Upper lobe of left lung (tissue), 6 donors: ENCODE measurements around the gene DPYD. TPM values are rescaled to one million over a fixed set of nuclear protein-coding genes. Genes with fewer than 3 reads are reported as not detected.

Experiments used
- ATAC-seq, 2 donors: fragments of 200-7000 bp; cut with Tn5 transposase; one replicate each; pipeline ENCODE4 v1.9.1; 2022; ENCODE audit warnings: mild to moderate bottlenecking in 2 of 2, moderate library complexity in 2 of 2; ENCODE audit not compliant: low FRiP score in 2 of 2
- DNase-seq, 2 donors: peaks; one replicate each; pipeline ENCODE4 v3.0.0-alpha.2; 2019 to 2020
- H3K27ac ChIP-seq, 4 donors: fragments of 200-600 bp; sonication (generic); one replicate each; pipeline ENCODE4 v1.5.1; 2016 to 2019
- H3K27me3 ChIP-seq, 4 donors: fragments of 200-600 bp; sonication (generic); one replicate each; pipeline ENCODE4 v1.5.1; 2017 to 2019
- H3K36me3 ChIP-seq, 4 donors: fragments of 200-600 bp; sonication (generic); one replicate each; pipeline ENCODE4 v1.5.1; 2016 to 2019
- H3K4me1 ChIP-seq, 4 donors: fragments of 200-600 bp; sonication (generic); one replicate each; pipeline ENCODE4 v1.5.1; 2018 to 2019
- H3K4me3 ChIP-seq, 4 donors: fragments of 200-600 bp; sonication (generic); one replicate each; pipeline ENCODE4 v1.5.1; 2017 to 2019; ENCODE audit warnings: mild to moderate bottlenecking in 2 of 4, moderate library complexity in 1 of 4
- H3K9me3 ChIP-seq, 4 donors: fragments of 200-600 bp; sonication (generic); one replicate each; pipeline ENCODE4 v1.5.1; 2018 to 2019
- CTCF ChIP-seq, 6 experiments: fragments of 450-650 bp in 4 of 6; fragments of 200-600 bp in 2 of 6; sonication (generic) in 2 of 6; IDR thresholded peaks; one replicate each; pipeline ENCODE4 v1.5.1; 2016 to 2019; ENCODE audit warnings: antibody characterized with exemption in 6 of 6
- EP300 ChIP-seq, 4 donors: sonication (generic); formaldehyde crosslinking; IDR thresholded peaks; one replicate each; pipeline ENCODE4 v1.5.1; 2017; ENCODE audit warnings: antibody characterized with exemption in 4 of 4, control low read depth in 2 of 4
- POLR2A ChIP-seq, 4 donors: fragments of 450-650 bp; IDR thresholded peaks; one replicate each; pipeline ENCODE4 v1.5.1; 2016 to 2017; ENCODE audit warnings: antibody characterized with exemption in 4 of 4, mild to moderate bottlenecking in 2 of 4
- POLR2AphosphoS5 ChIP-seq, 2 donors: sonication (generic); formaldehyde crosslinking; IDR thresholded peaks; one replicate each; pipeline ENCODE4 v1.5.1; 2017; ENCODE audit warnings: antibody characterized with exemption in 2 of 2
- WGBS, 2 donors: methylation state at CpG; one replicate each; pipeline ENCODE4 v1.1.5; 2017 to 2018; 5-methylcytosine and 5-hydroxymethylcytosine counted together
- total RNA-seq, 6 donors: library from RNA; depleted of rRNA in 4 of 6; stranded (reverse); fragments of >200 nt in 4 of 6; gene quantifications; one replicate each; pipeline versions ENCODE4 v1.1.0 to v1.2.1, GENCODE V29; 2016 to 2021
- donor health status: DM: no; HTN: no; CAD: no; lungs with moderate emphysema.
- donor health status: DM: no; HTN: yes; CAD: no; lungs with severe emphysema.

DPYD gene
- total RNA-seq, 6 donors from 2014 or later: 60.9 to 106 (median 79.7) TPM

- peak in 1 of 2 donors; percentile 87 for ATAC-seq
- TF ChIP-seq CTCF (IDR thresholded peaks at IDR 0.05) (no peak), POLR2AphosphoS5 (IDR thresholded peaks at IDR 0.05) (no peak), EP300 (IDR thresholded peaks at IDR 0.05) (no peak), POLR2A (IDR thresholded peaks at IDR 0.05) (no peak)
- DNase-seq: no peak
- H3K36me3 ChIP-seq: peaks cover 0 to 6% (median 3%) of the 10 kb centered on the region in 4 donors
- no peak overlapping the region for H3K4me3 ChIP-seq
- WGBS, 2 donors: 17 to 24% methylated on average over 4 of the region's 4 CpGs
- peaks cover 10 to 25% (median 15%) of the 10 kb centered on the region in 4 donors for H3K4me1 ChIP-seq
- H3K27ac ChIP-seq: peak overlapping the region; percentile 1 to 53 (median 46)
- peaks cover 0 to 6% (median 0%) of the 10 kb centered on the region in 4 donors for H3K9me3 ChIP-seq
- H3K27me3 ChIP-seq: no peaks in the 10 kb centered on the region
Measured at GRCh38 chr1:97849345-97850340, 71.2 kb downstream of the DPYD start.

GRCh38 chr1:97845805-97846204 is 75.0 kb downstream of the DPYD start:
- 96 to 99% methylated on average over 9 to 10 of the region's 10 CpGs for WGBS, 2 donors
- TF ChIP-seq CTCF (IDR thresholded peaks at IDR 0.05): no peak
- TF ChIP-seq EP300 (IDR thresholded peaks at IDR 0.05): no peak
- TF ChIP-seq POLR2AphosphoS5 (IDR thresholded peaks at IDR 0.05): no peak
- no peak for TF ChIP-seq POLR2A (IDR thresholded peaks at IDR 0.05)
- no peaks in the 10 kb centered on the region for H3K27me3 ChIP-seq
- DNase-seq (peak in 1 of 2 donors; percentile 41), ATAC-seq (no peak)
- H3K27ac ChIP-seq: no peak overlapping the region
- peaks cover 10 to 21% (median 15%) of the 10 kb centered on the region in 4 donors for H3K4me1 ChIP-seq
- H3K36me3 ChIP-seq: peaks cover 0 to 6% (median 4%) of the 10 kb centered on the region in 4 donors
- H3K4me3 ChIP-seq: no peak overlapping the region
- H3K9me3 ChIP-seq: peaks cover 0 to 6% (median 0%) of the 10 kb centered on the region in 4 donors

- Histone ChIP-seq H3K4me3 (no peak overlapping the region), H3K27ac (no peak overlapping the region), H3K4me1 (peaks cover 2 to 13% (median 7%) of the 10 kb centered on the region in 4 donors), H3K27me3 (no peaks in the 10 kb centered on the region), H3K9me3 (peaks cover 0 to 6% (median 0%) of the 10 kb centered on the region in 4 donors), H3K36me3 (peaks cover 0 to 6% (median 4%) of the 10 kb centered on the region in 4 donors)
- 97 to 100% methylated on average over 2 to 5 of the region's 5 CpGs for WGBS, 2 donors
- ATAC-seq (peak in 1 of 2 donors; percentile 53), DNase-seq (peak in 1 of 2 donors; percentile 51)
- TF ChIP-seq POLR2AphosphoS5 (IDR thresholded peaks at IDR 0.05): no peak
- no peak for TF ChIP-seq CTCF (IDR thresholded peaks at IDR 0.05)
- TF ChIP-seq EP300 (IDR thresholded peaks at IDR 0.05): no peak
- no peak for TF ChIP-seq POLR2A (IDR thresholded peaks at IDR 0.05)
Measured at GRCh38 chr1:97844552-97845089, 76.2 kb downstream of the DPYD start.

- TF ChIP-seq EP300 (IDR thresholded peaks at IDR 0.05): no peak
- TF ChIP-seq CTCF (IDR thresholded peaks at IDR 0.05): no peak
- TF ChIP-seq POLR2AphosphoS5 (IDR thresholded peaks at IDR 0.05): no peak
- no peak for TF ChIP-seq POLR2A (IDR thresholded peaks at IDR 0.05)
- no peak overlapping the region for H3K4me3 ChIP-seq
- H3K9me3 ChIP-seq: peaks cover 0 to 6% (median 0%) of the 10 kb centered on the region in 4 donors
- peaks cover 0 to 6% (median 4%) of the 10 kb centered on the region in 4 donors for H3K36me3 ChIP-seq
- H3K27me3 ChIP-seq: no peaks in the 10 kb centered on the region
- no peak for ATAC-seq
- 91 to 97% methylated on average over 1 of the region's 1 CpG for WGBS, 2 donors
- DNase-seq: no peak
- no peaks in the 10 kb centered on the region for H3K4me1 ChIP-seq
- no peak overlapping the region for H3K27ac ChIP-seq
Measured at GRCh38 chr1:97841338-97841737, 79.5 kb downstream of the DPYD start.
